ENCODE results near the gene POLR3B.

DNA sequence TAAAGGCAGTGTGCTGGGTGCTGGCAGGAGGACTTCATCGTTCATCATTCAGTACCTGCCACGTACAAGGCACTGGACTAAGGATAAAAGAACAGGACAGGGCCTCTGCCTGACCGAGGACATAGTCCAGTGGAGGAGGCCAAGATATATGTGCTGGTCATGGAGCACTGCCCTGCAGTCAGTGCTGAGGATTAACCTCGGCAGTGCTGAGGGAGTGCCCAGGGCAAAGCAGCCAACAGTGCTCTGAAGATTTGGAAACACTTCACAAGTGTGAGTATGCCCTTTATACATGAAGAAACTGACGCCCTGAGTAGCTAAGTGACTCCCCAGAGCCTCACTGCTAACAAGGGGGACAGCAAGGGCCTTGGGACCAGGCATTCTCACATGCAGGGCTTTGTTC, 153.8 kb downstream of the POLR3B start:
- TF ChIP-seq POLR2AphosphoS5 (IDR thresholded peaks at IDR 0.05; ENCODE audit: low read depth): no peak
- TF ChIP-seq, protein P1, sequence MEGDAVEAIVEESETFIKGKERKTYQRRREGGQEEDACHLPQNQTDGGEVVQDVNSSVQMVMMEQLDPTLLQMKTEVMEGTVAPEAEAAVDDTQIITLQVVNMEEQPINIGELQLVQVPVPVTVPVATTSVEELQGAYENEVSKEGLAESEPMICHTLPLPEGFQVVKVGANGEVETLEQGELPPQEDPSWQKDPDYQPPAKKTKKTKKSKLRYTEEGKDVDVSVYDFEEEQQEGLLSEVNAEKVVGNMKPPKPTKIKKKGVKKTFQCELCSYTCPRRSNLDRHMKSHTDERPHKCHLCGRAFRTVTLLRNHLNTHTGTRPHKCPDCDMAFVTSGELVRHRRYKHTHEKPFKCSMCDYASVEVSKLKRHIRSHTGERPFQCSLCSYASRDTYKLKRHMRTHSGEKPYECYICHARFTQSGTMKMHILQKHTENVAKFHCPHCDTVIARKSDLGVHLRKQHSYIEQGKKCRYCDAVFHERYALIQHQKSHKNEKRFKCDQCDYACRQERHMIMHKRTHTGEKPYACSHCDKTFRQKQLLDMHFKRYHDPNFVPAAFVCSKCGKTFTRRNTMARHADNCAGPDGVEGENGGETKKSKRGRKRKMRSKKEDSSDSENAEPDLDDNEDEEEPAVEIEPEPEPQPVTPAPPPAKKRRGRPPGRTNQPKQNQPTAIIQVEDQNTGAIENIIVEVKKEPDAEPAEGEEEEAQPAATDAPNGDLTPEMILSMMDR (IDR thresholded peaks at IDR 0.05; ENCODE audit: insufficient read depth, low read length): no peak
